Measurements from ENCODE around the gene TMEM8B. TPM values are rescaled to one million over a fixed set of nuclear protein-coding genes. Genes with fewer than 3 reads are reported as not detected.
"Not testable (repeated sequence)": the region's sequence is repeated elsewhere in the genome, so short reads cannot be mapped to it uniquely, and the experiment has no call there.

Gene TMEM8B
- total RNA-seq, 1 donor = 2.5 TPM

GRCh38 chr9:35910613-35911359 lies 81.8 kb downstream of the TMEM8B start:
- no peak overlapping the region for H3K4me2 ChIP-seq (ENCODE audit: insufficient read depth, low read length)
- no peaks in the 10 kb centered on the region for H3K36me3 ChIP-seq (ENCODE audit: insufficient read depth, low read length)
- no peaks in the 10 kb centered on the region for H3K27me3 ChIP-seq (ENCODE audit: insufficient read depth, low read length)
- H4K20me1 ChIP-seq (ENCODE audit: insufficient read depth, low read length) = no peaks in the 10 kb centered on the region
- peaks cover 4% of the 10 kb centered on the region for H3K79me2 ChIP-seq (ENCODE audit: insufficient read depth, low read length)
- peak; percentile 91 for DNase-seq (ENCODE audit: insufficient read length, low spot score, missing footprints)
- TF ChIP-seq CTCF (IDR thresholded peaks at IDR 0.05; ENCODE audit: extremely low read depth, low read depth, low read length) = peak; percentile 68
- peak overlapping the region; percentile 21 for H3K27ac ChIP-seq (ENCODE audit: low read depth, low read length)
- no peaks in the 10 kb centered on the region for H3K9me3 ChIP-seq (ENCODE audit: low read depth, low read length)
- no peak overlapping the region for H3K4me3 ChIP-seq (ENCODE audit: insufficient read depth, low read length)
- peaks cover 39% of the 10 kb centered on the region for H3K4me1 ChIP-seq (ENCODE audit: insufficient read depth, low read length)
- no peak overlapping the region for H2AFZ ChIP-seq (ENCODE audit: low read length)

- DNase-seq (ENCODE audit: insufficient read length, low spot score, missing footprints) = no peak
- no peaks in the 10 kb centered on the region for H4K20me1 ChIP-seq (ENCODE audit: insufficient read depth, low read length)
- H3K9me3 ChIP-seq (ENCODE audit: low read depth, low read length) = no peaks in the 10 kb centered on the region
- no peak overlapping the region for H3K27ac ChIP-seq (ENCODE audit: low read depth, low read length)
- no peak overlapping the region for H3K4me2 ChIP-seq (ENCODE audit: insufficient read depth, low read length)
- H3K27me3 ChIP-seq (ENCODE audit: insufficient read depth, low read length) = no peaks in the 10 kb centered on the region
- no peak overlapping the region for H2AFZ ChIP-seq (ENCODE audit: low read length)
- H3K36me3 ChIP-seq (ENCODE audit: insufficient read depth, low read length) = no peaks in the 10 kb centered on the region
- H3K79me2 ChIP-seq (ENCODE audit: insufficient read depth, low read length) = peaks cover 4% of the 10 kb centered on the region
- peaks cover 30% of the 10 kb centered on the region for H3K4me1 ChIP-seq (ENCODE audit: insufficient read depth, low read length)
- no peak for TF ChIP-seq CTCF (IDR thresholded peaks at IDR 0.05; ENCODE audit: extremely low read depth, low read depth, low read length)
- H3K4me3 ChIP-seq (ENCODE audit: insufficient read depth, low read length) = no peak overlapping the region
Observed at GRCh38 chr9:35911690-35912089, 82.7 kb downstream of the TMEM8B start.

- Histone ChIP-seq H2AFZ (ENCODE audit: low read length) (no peak overlapping the region), H3K36me3 (ENCODE audit: insufficient read depth, low read length) (no peaks in the 10 kb centered on the region)
Observed at GRCh38 chr9:35912791-35913400, 83.9 kb downstream of the TMEM8B start.

GRCh38 chr9:35913429-35913828 lies 84.4 kb downstream of the TMEM8B start:
- not testable (repeated sequence) for H3K4me3 ChIP-seq (ENCODE audit: insufficient read depth, low read length); H4K20me1 ChIP-seq (ENCODE audit: insufficient read depth, low read length); H3K27me3 ChIP-seq (ENCODE audit: insufficient read depth, low read length); H3K9me3 ChIP-seq (ENCODE audit: low read depth, low read length); H2AFZ ChIP-seq (ENCODE audit: low read length); H3K4me2 ChIP-seq (ENCODE audit: insufficient read depth, low read length); DNase-seq (ENCODE audit: insufficient read length, low spot score, missing footprints); H3K79me2 ChIP-seq (ENCODE audit: insufficient read depth, low read length); H3K27ac ChIP-seq (ENCODE audit: low read depth, low read length); H3K36me3 ChIP-seq (ENCODE audit: insufficient read depth, low read length)
- H3K4me1 ChIP-seq (ENCODE audit: insufficient read depth, low read length) = peaks cover 13% of the 10 kb centered on the region

More at GRCh38 chr9:35912791-35913400, 83.9 kb downstream of the TMEM8B start:
- no peak overlapping the region for H3K27ac ChIP-seq (ENCODE audit: low read depth, low read length)
- H3K4me1 ChIP-seq (ENCODE audit: insufficient read depth, low read length) = peaks cover 18% of the 10 kb centered on the region
- H4K20me1 ChIP-seq (ENCODE audit: insufficient read depth, low read length) = no peaks in the 10 kb centered on the region
- no peaks in the 10 kb centered on the region for H3K9me3 ChIP-seq (ENCODE audit: low read depth, low read length)
- H3K27me3 ChIP-seq (ENCODE audit: insufficient read depth, low read length) = no peaks in the 10 kb centered on the region
- H3K79me2 ChIP-seq (ENCODE audit: insufficient read depth, low read length) = peaks cover 4% of the 10 kb centered on the region
- TF ChIP-seq CTCF (IDR thresholded peaks at IDR 0.05; ENCODE audit: extremely low read depth, low read depth, low read length) = no peak
- H3K4me3 ChIP-seq (ENCODE audit: insufficient read depth, low read length) = no peak overlapping the region
- no peak overlapping the region for H3K4me2 ChIP-seq (ENCODE audit: insufficient read depth, low read length)
- DNase-seq (ENCODE audit: insufficient read length, low spot score, missing footprints) = no peak
